OCI-LY1 (cell line): ENCODE data around the gene SLC40A1.

Experiments
- H2AFZ ChIP-seq: fragments of 200-600 bp; sonication (generic), shearing (Covaris generic); 2 replicates; pipeline ENCODE4 v1.6.0; 2014; ENCODE audit warnings: antibody characterized with exemption, mild to moderate bottlenecking, low read length
- H3F3A ChIP-seq: fragments of 200-600 bp; sonication (generic), shearing (Covaris generic); 2 replicates; pipeline ENCODE4 v1.6.0; 2014; ENCODE audit warnings: mild to moderate bottlenecking, antibody characterized with exemption, low read length, moderate library complexity; ENCODE audit not compliant: insufficient read depth
- H3K27ac ChIP-seq: fragments of 200-600 bp; sonication (generic); 2 replicates; pipeline ENCODE4 v1.5.1; 2014; ENCODE audit warnings: low read length, mixed run types, mild to moderate bottlenecking, low read depth; ENCODE audit not compliant: poor library complexity, severe bottlenecking
- H3K27me3 ChIP-seq: fragments of 200-600 bp; sonication (generic); 2 replicates; pipeline ENCODE4 v1.6.0; 2014; ENCODE audit warnings: antibody characterized with exemption, mild to moderate bottlenecking, low read length, moderate library complexity; ENCODE audit not compliant: insufficient read depth
- H3K36me3 ChIP-seq: fragments of 200-600 bp; sonication (generic); 2 replicates; pipeline ENCODE4 v1.6.1; 2014; ENCODE audit warnings: mild to moderate bottlenecking, antibody characterized with exemption, low read length, moderate library complexity, mixed read lengths; ENCODE audit not compliant: insufficient read depth
- H3K4me1 ChIP-seq: fragments of 200-600 bp; sonication (generic); 2 replicates; pipeline ENCODE4 v1.5.1; 2014; ENCODE audit warnings: mild to moderate bottlenecking, low read length, moderate library complexity; ENCODE audit not compliant: insufficient read depth, severe bottlenecking
- H3K4me2 ChIP-seq: fragments of 200-600 bp; sonication (generic), shearing (Covaris generic); 2 replicates; pipeline ENCODE4 v1.6.1; 2014; ENCODE audit warnings: low read length
- H3K4me3 ChIP-seq: fragments of 200-600 bp; sonication (generic); 2 replicates; pipeline ENCODE4 v1.5.1; 2014; ENCODE audit warnings: low read length, low read depth, mild to moderate bottlenecking, mixed read lengths; ENCODE audit not compliant: poor library complexity, severe bottlenecking
- H3K79me2 ChIP-seq: fragments of 200-600 bp; shearing (Covaris generic); 2 replicates; pipeline ENCODE4 v1.6.1; 2016; ENCODE audit warnings: mixed run types, low read length, mixed read lengths; ENCODE audit not compliant: insufficient read depth
- H3K9ac ChIP-seq: fragments of 200-600 bp; sonication (generic), shearing (Covaris generic); 2 replicates; pipeline ENCODE4 v1.6.1; 2014; ENCODE audit warnings: mild to moderate bottlenecking, low read length, mixed read lengths
- H3K9me2 ChIP-seq: fragments of 200-600 bp; sonication (generic), shearing (Covaris generic); 2 replicates; pipeline ENCODE4 v1.6.1; 2014; ENCODE audit warnings: low read depth, mild to moderate bottlenecking, low read length, mixed read lengths
- H3K9me3 ChIP-seq: fragments of 200-600 bp; shearing (Covaris generic); 2 replicates; pipeline ENCODE4 v1.6.1; 2014; ENCODE audit warnings: low read length, mixed read lengths
- H4K20me1 ChIP-seq: fragments of 200-600 bp; sonication (generic), shearing (Covaris generic); 2 replicates; pipeline ENCODE4 v1.6.0; 2016; ENCODE audit warnings: mild to moderate bottlenecking, low read length; ENCODE audit not compliant: insufficient read depth
- EZH2 ChIP-seq: fragments of 200-600 bp; sonication (generic), shearing (Covaris generic); IDR thresholded peaks from 2 replicates; pipeline ENCODE4 v1.8.0; 2017; ENCODE audit warnings: borderline replicate concordance, mixed run types, mild to moderate bottlenecking, antibody characterized with exemption, low read length, moderate library complexity, mixed read lengths
- TF ChIP-seq, protein P1 (sequence below): fragments of 200-600 bp; sonication (generic), shearing (Covaris generic); IDR thresholded peaks from 2 replicates; pipeline ENCODE4 v1.5.1; 2017; ENCODE audit warnings: mild to moderate bottlenecking, antibody characterized with exemption, low read length, moderate library complexity, mixed read lengths

The SLC40A1 gene

DNA sequence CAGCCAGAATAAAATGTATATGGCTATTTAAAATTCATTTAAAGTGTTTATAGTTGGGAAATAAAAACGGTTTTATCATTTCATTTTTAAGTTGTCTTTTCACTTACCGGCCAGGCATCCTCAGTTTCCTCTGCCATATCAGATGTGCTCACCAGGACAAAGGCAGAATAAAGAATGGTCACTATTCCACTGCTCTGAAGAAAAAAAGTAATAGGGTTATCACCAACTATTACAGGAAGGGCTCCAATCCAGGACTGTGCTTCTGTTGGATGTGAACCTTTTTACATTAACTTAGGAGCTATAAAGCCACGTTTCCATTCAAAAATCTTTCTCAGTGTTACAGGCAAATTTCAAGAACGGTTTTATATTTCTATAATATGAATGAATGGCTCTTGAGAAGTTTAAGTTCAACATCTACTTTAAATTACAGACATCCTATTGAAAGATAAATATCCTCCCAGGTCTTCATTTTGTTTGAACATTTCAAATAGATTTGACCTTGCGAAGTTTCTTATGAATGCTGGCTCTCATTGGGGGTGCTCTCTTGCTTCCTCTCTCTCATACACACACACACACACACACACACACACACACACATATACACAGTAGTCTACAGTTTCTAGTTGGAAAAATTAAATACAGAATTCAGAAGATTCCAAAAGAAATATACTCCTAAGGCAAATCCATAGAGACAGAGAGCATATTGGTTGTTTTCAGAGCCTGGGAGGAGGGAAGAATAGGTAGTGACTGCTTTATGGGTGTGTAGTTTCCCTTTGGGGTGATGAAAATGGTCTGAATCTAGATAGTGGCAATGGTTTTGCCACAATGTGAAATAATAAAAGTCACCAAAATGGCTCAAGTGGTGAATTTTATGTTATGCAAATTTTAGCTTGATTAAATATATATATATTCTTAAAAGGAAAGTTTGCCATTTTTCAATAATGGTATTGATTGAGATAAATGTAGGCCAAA lies 2.9 kb upstream of the SLC40A1 start:
- Histone ChIP-seq H3K27me3 (no peaks in the 10 kb centered on the region), H3K79me2 (no peaks in the 10 kb centered on the region), H3K9ac (no peak overlapping the region), H3K27ac (no peak overlapping the region), H3K36me3 (no peaks in the 10 kb centered on the region), H3K4me3 (no peak overlapping the region), H3K4me2 (no peak overlapping the region), H3K9me3 (no peaks in the 10 kb centered on the region), H2AFZ (no peak overlapping the region), H3F3A (no peaks in the 10 kb centered on the region), H3K4me1 (no peaks in the 10 kb centered on the region), H4K20me1 (no peaks in the 10 kb centered on the region), H3K9me2 (no peaks in the 10 kb centered on the region)
- TF ChIP-seq, protein P1, sequence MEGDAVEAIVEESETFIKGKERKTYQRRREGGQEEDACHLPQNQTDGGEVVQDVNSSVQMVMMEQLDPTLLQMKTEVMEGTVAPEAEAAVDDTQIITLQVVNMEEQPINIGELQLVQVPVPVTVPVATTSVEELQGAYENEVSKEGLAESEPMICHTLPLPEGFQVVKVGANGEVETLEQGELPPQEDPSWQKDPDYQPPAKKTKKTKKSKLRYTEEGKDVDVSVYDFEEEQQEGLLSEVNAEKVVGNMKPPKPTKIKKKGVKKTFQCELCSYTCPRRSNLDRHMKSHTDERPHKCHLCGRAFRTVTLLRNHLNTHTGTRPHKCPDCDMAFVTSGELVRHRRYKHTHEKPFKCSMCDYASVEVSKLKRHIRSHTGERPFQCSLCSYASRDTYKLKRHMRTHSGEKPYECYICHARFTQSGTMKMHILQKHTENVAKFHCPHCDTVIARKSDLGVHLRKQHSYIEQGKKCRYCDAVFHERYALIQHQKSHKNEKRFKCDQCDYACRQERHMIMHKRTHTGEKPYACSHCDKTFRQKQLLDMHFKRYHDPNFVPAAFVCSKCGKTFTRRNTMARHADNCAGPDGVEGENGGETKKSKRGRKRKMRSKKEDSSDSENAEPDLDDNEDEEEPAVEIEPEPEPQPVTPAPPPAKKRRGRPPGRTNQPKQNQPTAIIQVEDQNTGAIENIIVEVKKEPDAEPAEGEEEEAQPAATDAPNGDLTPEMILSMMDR: no peak
- no peak for TF ChIP-seq EZH2

DNA sequence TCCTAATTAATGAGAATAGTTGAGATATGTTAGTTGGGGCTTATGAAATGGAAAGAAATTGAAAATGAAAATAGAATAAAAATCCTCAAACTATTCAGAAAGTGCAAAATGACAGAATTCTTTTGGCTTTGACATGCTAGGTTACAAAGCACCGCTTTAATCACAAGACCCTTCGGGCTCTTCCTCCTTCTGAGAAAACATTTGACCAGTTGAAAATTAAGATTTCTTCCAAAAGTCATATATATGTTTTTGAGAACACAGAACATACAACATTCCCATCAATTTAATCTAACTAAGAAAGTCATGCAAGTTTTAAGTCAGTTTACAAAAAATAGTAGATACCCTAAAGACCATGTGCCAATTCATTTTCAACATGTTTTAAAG lies 2.2 kb upstream of the SLC40A1 start:
- H3K27me3 ChIP-seq: no peaks in the 10 kb centered on the region
- no peak overlapping the region for H3K9ac ChIP-seq
- no peaks in the 10 kb centered on the region for H3F3A ChIP-seq
- H3K4me2 ChIP-seq: no peak overlapping the region
- no peaks in the 10 kb centered on the region for H3K9me2 ChIP-seq
- no peak overlapping the region for H2AFZ ChIP-seq
- TF ChIP-seq, protein P1: no peak
- no peak for TF ChIP-seq EZH2
- no peaks in the 10 kb centered on the region for H3K36me3 ChIP-seq
- no peaks in the 10 kb centered on the region for H3K4me1 ChIP-seq
- H3K4me3 ChIP-seq: no peak overlapping the region
- H3K9me3 ChIP-seq: no peaks in the 10 kb centered on the region
- H3K27ac ChIP-seq: no peak overlapping the region
- no peaks in the 10 kb centered on the region for H3K79me2 ChIP-seq
- no peaks in the 10 kb centered on the region for H4K20me1 ChIP-seq

DNA sequence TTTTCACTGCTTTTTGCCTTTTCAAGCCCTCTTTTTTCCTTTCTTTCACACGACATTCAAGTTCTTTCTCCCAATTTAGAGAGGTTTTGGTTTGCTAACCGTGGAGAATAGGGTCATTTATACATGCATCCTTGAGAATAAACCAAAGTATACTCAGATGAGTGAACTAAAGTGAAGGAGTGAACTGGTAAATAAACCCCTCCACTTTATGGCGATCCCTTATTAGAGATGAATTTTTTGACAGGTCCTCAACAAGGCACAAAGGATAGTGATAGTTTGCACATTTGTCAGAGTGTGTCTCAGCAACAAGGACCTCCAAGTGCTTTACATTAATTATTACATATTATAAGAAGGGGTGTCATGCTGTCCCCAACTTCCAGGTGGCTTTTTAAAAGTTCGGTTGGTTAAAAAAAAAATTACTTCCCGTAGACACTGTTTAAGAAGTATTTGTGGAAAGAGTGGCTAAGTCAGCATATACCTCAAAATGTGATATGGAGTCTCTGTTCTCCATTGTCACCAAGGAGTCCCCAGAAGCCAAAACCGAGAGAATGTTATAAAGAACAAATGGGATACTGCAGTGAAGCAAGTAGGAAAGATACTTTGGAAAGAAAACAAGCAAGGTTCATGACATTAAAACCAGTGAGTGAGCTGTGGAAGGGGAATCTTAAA lies 1.7 kb upstream of the SLC40A1 start:
- H3K9me3 ChIP-seq: no peaks in the 10 kb centered on the region
- no peaks in the 10 kb centered on the region for H3K27me3 ChIP-seq
- H3K4me3 ChIP-seq: no peak overlapping the region
- H3K4me2 ChIP-seq: no peak overlapping the region
- H3K36me3 ChIP-seq: no peaks in the 10 kb centered on the region
- no peaks in the 10 kb centered on the region for H3K4me1 ChIP-seq
- no peaks in the 10 kb centered on the region for H3F3A ChIP-seq
- H4K20me1 ChIP-seq: no peaks in the 10 kb centered on the region
- no peak overlapping the region for H2AFZ ChIP-seq
- H3K9ac ChIP-seq: no peak overlapping the region
- no peaks in the 10 kb centered on the region for H3K79me2 ChIP-seq
- no peaks in the 10 kb centered on the region for H3K9me2 ChIP-seq
- TF ChIP-seq, protein P1: no peak
- TF ChIP-seq EZH2: no peak
- H3K27ac ChIP-seq: no peak overlapping the region
